Lower leg skin (tissue), 3 donors: ENCODE measurements around the gene ARHGAP5.

Experiments
- POLR2A ChIP-seq, 2 donors: fragments of 450-650 bp; IDR thresholded peaks; one replicate each; pipeline ENCODE4 v1.6.1; 2016 to 2017; ENCODE audit warnings: antibody characterized with exemption in 2 of 2, mild to moderate bottlenecking in 1 of 2, moderate library complexity in 1 of 2
- TF ChIP-seq, protein P1 (sequence below), 3 donors: fragments of 450-650 bp; IDR thresholded peaks; one replicate each; pipeline ENCODE4 v1.5.1; 2016; ENCODE audit warnings: antibody characterized with exemption in 3 of 3, mild to moderate bottlenecking in 3 of 3, moderate library complexity in 2 of 3

DNA sequence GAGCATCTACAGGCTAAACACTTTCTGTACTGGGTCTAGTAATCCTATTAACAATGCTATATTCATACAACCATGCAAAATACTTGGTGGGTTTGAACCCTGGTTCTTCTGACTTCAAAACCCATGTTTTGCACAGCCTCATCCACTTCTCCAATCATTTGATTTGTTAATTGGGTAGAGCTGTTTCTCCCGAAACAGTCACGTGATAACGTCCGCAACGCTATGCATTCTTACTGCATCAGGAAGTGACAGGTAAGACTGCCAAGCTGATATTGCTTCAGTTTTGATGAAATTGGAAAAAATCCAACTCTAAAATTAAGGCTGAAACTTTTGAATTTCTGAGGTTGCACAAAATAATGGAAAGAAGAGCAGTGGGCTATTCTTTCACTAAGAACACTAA, 94.4 kb downstream of the ARHGAP5 start:
- TF ChIP-seq, protein P1, sequence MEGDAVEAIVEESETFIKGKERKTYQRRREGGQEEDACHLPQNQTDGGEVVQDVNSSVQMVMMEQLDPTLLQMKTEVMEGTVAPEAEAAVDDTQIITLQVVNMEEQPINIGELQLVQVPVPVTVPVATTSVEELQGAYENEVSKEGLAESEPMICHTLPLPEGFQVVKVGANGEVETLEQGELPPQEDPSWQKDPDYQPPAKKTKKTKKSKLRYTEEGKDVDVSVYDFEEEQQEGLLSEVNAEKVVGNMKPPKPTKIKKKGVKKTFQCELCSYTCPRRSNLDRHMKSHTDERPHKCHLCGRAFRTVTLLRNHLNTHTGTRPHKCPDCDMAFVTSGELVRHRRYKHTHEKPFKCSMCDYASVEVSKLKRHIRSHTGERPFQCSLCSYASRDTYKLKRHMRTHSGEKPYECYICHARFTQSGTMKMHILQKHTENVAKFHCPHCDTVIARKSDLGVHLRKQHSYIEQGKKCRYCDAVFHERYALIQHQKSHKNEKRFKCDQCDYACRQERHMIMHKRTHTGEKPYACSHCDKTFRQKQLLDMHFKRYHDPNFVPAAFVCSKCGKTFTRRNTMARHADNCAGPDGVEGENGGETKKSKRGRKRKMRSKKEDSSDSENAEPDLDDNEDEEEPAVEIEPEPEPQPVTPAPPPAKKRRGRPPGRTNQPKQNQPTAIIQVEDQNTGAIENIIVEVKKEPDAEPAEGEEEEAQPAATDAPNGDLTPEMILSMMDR (IDR thresholded peaks at IDR 0.05): no peak
- TF ChIP-seq POLR2A (IDR thresholded peaks at IDR 0.05): no peak
